GM12892 (cell line): Measurements from ENCODE around the gene EPAS1.

ENCODE experiments used
- DNase-seq: peaks from one replicate; pipeline ENCODE4 v3.0.0; 2011; ENCODE audit not compliant: insufficient read length
- FAIRE-seq: peaks from 2 replicates; lab custom pipeline; 2011; peaks lifted over from hg19 to GRCh38; lab: Jason Lieb, UNC
- POLR2A ChIP-seq: IDR thresholded peaks from 2 replicates; pipeline ENCODE4 v1.6.1; 2011; ENCODE audit warnings: low read depth, low read length, control low read depth
- POLR2AphosphoS5 ChIP-seq: IDR thresholded peaks from 2 replicates; pipeline ENCODE4 v1.6.1; 2011; ENCODE audit warnings: low read depth, low read length, control low read depth
- TAF1 ChIP-seq: IDR thresholded peaks from 2 replicates; pipeline ENCODE4 v1.6.1; 2011; ENCODE audit warnings: low read depth, mild to moderate bottlenecking, control low read depth, low read length, borderline replicate concordance

The EPAS1 gene

DNA sequence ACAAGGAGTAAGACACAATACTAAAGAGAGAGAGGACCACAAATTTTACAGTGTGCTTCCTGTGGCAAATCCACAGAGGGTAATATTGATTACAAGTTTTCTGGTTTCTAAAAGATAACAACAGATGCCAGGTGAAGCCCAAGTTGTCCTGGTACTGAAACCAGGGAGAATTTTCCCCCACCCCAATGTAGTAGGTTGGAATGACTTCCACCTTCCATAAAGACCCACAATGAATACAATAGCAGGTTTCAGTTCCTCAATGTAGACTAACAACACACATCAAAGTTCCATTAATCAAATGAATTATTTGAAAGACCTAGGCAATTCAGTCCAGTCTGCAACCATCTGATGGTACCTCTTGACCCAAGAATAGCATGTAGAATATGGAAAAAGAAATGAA, 138.1 kb downstream of the EPAS1 start:
- FAIRE-seq (no peak), DNase-seq (no peak)
- TF ChIP-seq TAF1 (no peak), POLR2A (no peak), POLR2AphosphoS5 (no peak)

GRCh38 chr2:46435796-46436360, 138.7 kb downstream of the EPAS1 start:
- DNase-seq, result no peak
- TF ChIP-seq TAF1 (no peak), POLR2A (no peak)
- FAIRE-seq, result no peak
